ENCODE measurements around the gene ZNF148. TPM values are rescaled to one million over a fixed set of nuclear protein-coding genes. Genes with fewer than 3 reads are reported as not detected.
A peak's percentile ranks its signal among the peaks of the same experiment; 100 is the strongest.

The ZNF148 gene
- total RNA-seq, 2 experiments from 2014 or later, result 30.9 to 34.0 TPM

GRCh38 chr3:125357032-125357658, 18.0 kb downstream of the ZNF148 start:
- H3K4me3 ChIP-seq (ENCODE audit: low read length), result peak overlapping the region; percentile 55
- peaks cover 26% of the 10 kb centered on the region for H3K4me1 ChIP-seq (ENCODE audit: insufficient read depth, low read length)
- no peaks in the 10 kb centered on the region for H3K9me3 ChIP-seq (ENCODE audit: control insufficient read depth in 1 of 2, insufficient read depth in 1 of 2, low read length in 2 of 2)
- intact Hi-C loops (cut with DNase I, micrococcal nuclease), result loop anchor here in 1 of 2 experiments (2.0 to 5.0 kb wide), 2 partner anchors 18 to 45 kb away; partner anchors contain the start of gene ZNF148
- Mint-ChIP-seq H3K27ac (peak overlapping the region; percentile 75), H3K9me3 (no peaks in the 10 kb centered on the region), H3K4me1 (ENCODE audit: low read depth) (peaks cover 77% of the 10 kb centered on the region), H3K4me3 (peak overlapping the region; percentile 72), H3K36me3 (ENCODE audit: low read depth) (peaks cover 5% of the 10 kb centered on the region), H3K27me3 (no peaks in the 10 kb centered on the region)
- CTCF ChIA-PET, result no interaction called here
- H3K27me3 ChIP-seq (ENCODE audit: control insufficient read depth in 1 of 2, insufficient read depth in 2 of 2, low read length in 2 of 2), result no peaks in the 10 kb centered on the region
- H3K36me3 ChIP-seq (ENCODE audit: insufficient read depth, low read length), result no peaks in the 10 kb centered on the region
- peak overlapping the region in 1 of 2 donors; percentile 61 for H3K27ac ChIP-seq (ENCODE audit: low read depth in 1 of 2, low read length in 2 of 2)
- POLR2A ChIA-PET, result interaction anchor here (0.6 to 3.6 kb wide), 7 partner anchors 8 to 163 kb away, joined by 3 to 41 read pairs (median 6); partner anchors contain the start of genes SNX4 and ZNF148
- DNase-seq (peak; percentile 35 to 81 (median 52)), ATAC-seq (ENCODE audit: poor library complexity) (peak; percentile 98)
- TF ChIP-seq, protein P1, sequence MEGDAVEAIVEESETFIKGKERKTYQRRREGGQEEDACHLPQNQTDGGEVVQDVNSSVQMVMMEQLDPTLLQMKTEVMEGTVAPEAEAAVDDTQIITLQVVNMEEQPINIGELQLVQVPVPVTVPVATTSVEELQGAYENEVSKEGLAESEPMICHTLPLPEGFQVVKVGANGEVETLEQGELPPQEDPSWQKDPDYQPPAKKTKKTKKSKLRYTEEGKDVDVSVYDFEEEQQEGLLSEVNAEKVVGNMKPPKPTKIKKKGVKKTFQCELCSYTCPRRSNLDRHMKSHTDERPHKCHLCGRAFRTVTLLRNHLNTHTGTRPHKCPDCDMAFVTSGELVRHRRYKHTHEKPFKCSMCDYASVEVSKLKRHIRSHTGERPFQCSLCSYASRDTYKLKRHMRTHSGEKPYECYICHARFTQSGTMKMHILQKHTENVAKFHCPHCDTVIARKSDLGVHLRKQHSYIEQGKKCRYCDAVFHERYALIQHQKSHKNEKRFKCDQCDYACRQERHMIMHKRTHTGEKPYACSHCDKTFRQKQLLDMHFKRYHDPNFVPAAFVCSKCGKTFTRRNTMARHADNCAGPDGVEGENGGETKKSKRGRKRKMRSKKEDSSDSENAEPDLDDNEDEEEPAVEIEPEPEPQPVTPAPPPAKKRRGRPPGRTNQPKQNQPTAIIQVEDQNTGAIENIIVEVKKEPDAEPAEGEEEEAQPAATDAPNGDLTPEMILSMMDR (IDR thresholded peaks at IDR 0.05), result no peak

GRCh38 chr3:125356140-125357026, 18.7 kb downstream of the ZNF148 start:
- peak overlapping the region; percentile 75 for H3K27ac Mint-ChIP-seq
- Histone ChIP-seq H3K27ac (ENCODE audit: low read depth in 1 of 2, low read length in 2 of 2) (peak overlapping the region in 1 of 2 donors; percentile 61), H3K36me3 (ENCODE audit: insufficient read depth, low read length) (no peaks in the 10 kb centered on the region), H3K4me3 (ENCODE audit: low read length) (peak overlapping the region; percentile 55), H3K27me3 (ENCODE audit: control insufficient read depth in 1 of 2, insufficient read depth in 2 of 2, low read length in 2 of 2) (no peaks in the 10 kb centered on the region), H3K4me1 (ENCODE audit: insufficient read depth, low read length) (peaks cover 26% of the 10 kb centered on the region), H3K9me3 (ENCODE audit: control insufficient read depth in 1 of 2, insufficient read depth in 1 of 2, low read length in 2 of 2) (no peaks in the 10 kb centered on the region)
- H3K27me3 Mint-ChIP-seq, result no peaks in the 10 kb centered on the region
- H3K4me1 Mint-ChIP-seq (ENCODE audit: low read depth), result peaks cover 79% of the 10 kb centered on the region
- intact Hi-C loops (cut with DNase I, micrococcal nuclease), result loop anchor here in 1 of 2 experiments (2.0 to 5.0 kb wide), 2 partner anchors 18 to 44 kb away; partner anchors contain the start of gene ZNF148
- H3K36me3 Mint-ChIP-seq (ENCODE audit: low read depth), result peaks cover 5% of the 10 kb centered on the region
- DNase-seq (no peak), ATAC-seq (ENCODE audit: poor library complexity) (peak; percentile 6)
- POLR2A ChIA-PET, result interaction anchor here (0.6 to 3.6 kb wide), 7 partner anchors 8 to 164 kb away, joined by 3 to 41 read pairs (median 6); partner anchors contain the start of genes SNX4 and ZNF148
- H3K9me3 Mint-ChIP-seq, result peaks cover 2% of the 10 kb centered on the region
- TF ChIP-seq, protein P1 (IDR thresholded peaks at IDR 0.05), result no peak
- peak overlapping the region; percentile 74 for H3K4me3 Mint-ChIP-seq
- CTCF ChIA-PET, result no interaction called here

- no peak for ATAC-seq (ENCODE audit: poor library complexity)
- intact Hi-C loops (cut with DNase I, micrococcal nuclease), result no loop called here
- TF ChIP-seq, protein P1 (IDR thresholded peaks at IDR 0.05), result no peak
- Histone ChIP-seq H3K9me3 (ENCODE audit: control insufficient read depth in 1 of 2, insufficient read depth in 1 of 2, low read length in 2 of 2) (no peaks in the 10 kb centered on the region), H3K4me3 (ENCODE audit: low read length) (no peak overlapping the region), H3K36me3 (ENCODE audit: insufficient read depth, low read length) (no peaks in the 10 kb centered on the region), H3K4me1 (ENCODE audit: insufficient read depth, low read length) (peaks cover 24% of the 10 kb centered on the region), H3K27ac (ENCODE audit: low read depth in 1 of 2, low read length in 2 of 2) (no peak overlapping the region), H3K27me3 (ENCODE audit: control insufficient read depth in 1 of 2, insufficient read depth in 2 of 2, low read length in 2 of 2) (no peaks in the 10 kb centered on the region)
- CTCF ChIA-PET, result no interaction called here
- DNase-seq, result no peak
- H3K4me3 Mint-ChIP-seq, result no peak overlapping the region
- H3K27ac Mint-ChIP-seq, result peak overlapping the region; percentile 30
- peaks cover 2% of the 10 kb centered on the region for H3K9me3 Mint-ChIP-seq
- H3K4me1 Mint-ChIP-seq (ENCODE audit: low read depth), result peaks cover 83% of the 10 kb centered on the region
- no peaks in the 10 kb centered on the region for H3K27me3 Mint-ChIP-seq
- POLR2A ChIA-PET, result interaction anchor here (0.6 kb wide), 1 partner anchor 197 kb away, joined by 3 read pairs; no protein-coding TSS in a partner anchor
- H3K36me3 Mint-ChIP-seq (ENCODE audit: low read depth), result peaks cover 25% of the 10 kb centered on the region
These were observed 21.5 kb downstream of the ZNF148 start for GRCh38 chr3:125353659-125354058.

All from CD4-positive, alpha-beta T cell (primary cell).